GM12873 (cell line): ENCODE results near the gene RFC3.

Source experiments
- CTCF ChIP-seq: IDR thresholded peaks from 2 replicates; pipeline ENCODE4 v1.5.1; 2012; ENCODE audit warnings: low read depth, mild to moderate bottlenecking, moderate library complexity, low read length, control low read depth; ENCODE audit not compliant: insufficient read depth; ENCODE audit errors: missing control alignments

The RFC3 gene

GRCh38 chr13:33875618-33876401, 57.9 kb downstream of the RFC3 start:
- no peak for TF ChIP-seq CTCF

- TF ChIP-seq CTCF: no peak
Measured at GRCh38 chr13:33876716-33877394, 58.9 kb downstream of the RFC3 start.

GRCh38 chr13:33879118-33879517, 61.2 kb downstream of the RFC3 start:
- no peak for TF ChIP-seq CTCF

GRCh38 chr13:33882804-33883203, 64.9 kb downstream of the RFC3 start:
- TF ChIP-seq CTCF: no peak

GRCh38 chr13:33884531-33885220, 66.7 kb downstream of the RFC3 start:
- no peak for TF ChIP-seq CTCF
